ENCODE measurements around the gene SPARC.
A peak's percentile ranks its signal among the peaks of the same experiment; 100 is the strongest.
"Not testable (repeated sequence)": the region's sequence is repeated elsewhere in the genome, so short reads cannot be mapped to it uniquely, and the experiment has no call there.

The SPARC gene

DNA sequence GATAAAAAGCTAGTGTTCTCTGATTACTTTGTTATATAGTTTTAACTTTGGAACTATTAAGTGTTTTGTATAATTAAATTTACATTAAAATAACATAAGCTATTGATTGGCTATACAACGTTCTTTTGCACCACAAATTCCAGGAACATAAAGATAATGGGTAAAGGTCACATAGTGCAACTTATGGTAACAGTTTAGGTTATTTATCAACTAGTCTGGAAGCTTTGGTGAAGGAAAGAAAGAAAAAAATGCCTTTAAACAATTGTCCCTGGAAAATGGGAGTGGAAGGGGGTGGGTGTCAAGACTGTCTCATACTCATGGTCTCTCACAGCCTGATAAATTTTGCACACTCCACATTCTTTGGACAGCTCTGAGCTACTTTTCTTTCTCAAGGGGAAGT, 17.1 kb upstream of the SPARC start:
- Histone ChIP-seq H3K4me2 (ENCODE audit: low read length) (no peak overlapping the region), H3K79me2 (no peaks in the 10 kb centered on the region), H3K4me3 (ENCODE audit: low read depth, low read length) (no peak overlapping the region), H3K27ac (peak overlapping the region; percentile 64), H3K4me1 (peaks cover 31% of the 10 kb centered on the region), H3K36me3 (ENCODE audit: control insufficient read depth, insufficient read depth, low read length) (no peaks in the 10 kb centered on the region), H3K9ac (no peak overlapping the region), H3K9me3 (ENCODE audit: control insufficient read depth, low read length) (no peaks in the 10 kb centered on the region), H3K27me3 (ENCODE audit: control insufficient read depth, insufficient read depth, low read length) (no peaks in the 10 kb centered on the region), H2AFZ (no peak overlapping the region)
- TF ChIP-seq, protein P1, sequence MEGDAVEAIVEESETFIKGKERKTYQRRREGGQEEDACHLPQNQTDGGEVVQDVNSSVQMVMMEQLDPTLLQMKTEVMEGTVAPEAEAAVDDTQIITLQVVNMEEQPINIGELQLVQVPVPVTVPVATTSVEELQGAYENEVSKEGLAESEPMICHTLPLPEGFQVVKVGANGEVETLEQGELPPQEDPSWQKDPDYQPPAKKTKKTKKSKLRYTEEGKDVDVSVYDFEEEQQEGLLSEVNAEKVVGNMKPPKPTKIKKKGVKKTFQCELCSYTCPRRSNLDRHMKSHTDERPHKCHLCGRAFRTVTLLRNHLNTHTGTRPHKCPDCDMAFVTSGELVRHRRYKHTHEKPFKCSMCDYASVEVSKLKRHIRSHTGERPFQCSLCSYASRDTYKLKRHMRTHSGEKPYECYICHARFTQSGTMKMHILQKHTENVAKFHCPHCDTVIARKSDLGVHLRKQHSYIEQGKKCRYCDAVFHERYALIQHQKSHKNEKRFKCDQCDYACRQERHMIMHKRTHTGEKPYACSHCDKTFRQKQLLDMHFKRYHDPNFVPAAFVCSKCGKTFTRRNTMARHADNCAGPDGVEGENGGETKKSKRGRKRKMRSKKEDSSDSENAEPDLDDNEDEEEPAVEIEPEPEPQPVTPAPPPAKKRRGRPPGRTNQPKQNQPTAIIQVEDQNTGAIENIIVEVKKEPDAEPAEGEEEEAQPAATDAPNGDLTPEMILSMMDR (IDR thresholded peaks at IDR 0.05), result no peak

DNA sequence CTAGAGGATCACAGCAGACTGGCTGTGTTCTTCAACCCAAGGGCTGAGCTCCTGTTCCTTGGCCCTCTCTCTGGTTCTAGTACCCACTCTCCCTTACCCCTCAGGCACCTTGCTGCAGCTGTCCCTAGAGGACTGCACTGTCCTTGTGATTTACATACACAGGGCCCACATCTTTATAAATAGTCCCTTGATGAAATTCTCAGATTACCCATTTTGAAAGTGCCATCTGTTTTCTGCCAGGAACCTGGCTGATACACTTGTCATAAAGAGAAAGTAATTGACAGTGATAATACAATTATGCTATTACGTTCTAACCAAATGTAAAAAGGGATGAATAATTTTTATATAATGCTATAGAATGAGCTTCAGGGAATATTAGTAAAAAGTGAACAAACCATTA, 16.5 kb upstream of the SPARC start:
- H3K36me3 ChIP-seq (ENCODE audit: control insufficient read depth, insufficient read depth, low read length), result no peaks in the 10 kb centered on the region
- H3K4me2 ChIP-seq (ENCODE audit: low read length), result no peak overlapping the region
- H3K79me2 ChIP-seq, result no peaks in the 10 kb centered on the region
- peak overlapping the region; percentile 64 for H3K27ac ChIP-seq
- H3K9me3 ChIP-seq (ENCODE audit: control insufficient read depth, low read length), result no peaks in the 10 kb centered on the region
- no peak overlapping the region for H3K4me3 ChIP-seq (ENCODE audit: low read depth, low read length)
- no peaks in the 10 kb centered on the region for H3K27me3 ChIP-seq (ENCODE audit: control insufficient read depth, insufficient read depth, low read length)
- peak overlapping the region; percentile 68 for H2AFZ ChIP-seq
- H3K4me1 ChIP-seq, result peaks cover 33% of the 10 kb centered on the region
- no peak overlapping the region for H3K9ac ChIP-seq
- TF ChIP-seq, protein P1 (IDR thresholded peaks at IDR 0.05), result no peak

DNA sequence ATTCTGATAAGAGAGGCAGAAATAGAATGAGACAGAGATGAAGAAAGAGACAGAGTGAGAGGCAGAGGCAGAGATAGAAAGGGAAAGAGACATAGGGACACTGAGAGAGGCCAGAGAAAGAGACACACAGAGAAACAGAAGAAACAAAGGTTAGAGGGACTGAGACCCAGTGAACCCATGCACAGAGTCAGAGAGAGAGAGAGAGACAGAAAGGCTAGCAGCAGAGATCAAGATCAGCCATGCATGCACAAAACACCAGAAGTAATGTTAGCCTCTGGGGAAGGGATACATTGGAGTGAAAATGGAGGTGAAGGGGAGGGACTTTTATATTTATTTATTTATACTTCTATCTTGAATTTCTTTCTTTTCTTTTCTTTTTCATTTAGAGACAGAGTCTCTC, 14.1 kb upstream of the SPARC start:
- H3K36me3 ChIP-seq (ENCODE audit: control insufficient read depth, insufficient read depth, low read length), result no peaks in the 10 kb centered on the region
- H3K9me3 ChIP-seq (ENCODE audit: control insufficient read depth, low read length), result no peaks in the 10 kb centered on the region
- peaks cover 33% of the 10 kb centered on the region for H3K4me1 ChIP-seq
- TF ChIP-seq, protein P1 (IDR thresholded peaks at IDR 0.05), result no peak
- no peak overlapping the region for H3K4me3 ChIP-seq (ENCODE audit: low read depth, low read length)
- H3K9ac ChIP-seq, result no peak overlapping the region
- H2AFZ ChIP-seq, result peak overlapping the region; percentile 41
- H3K27ac ChIP-seq, result peak overlapping the region; percentile 33
- no peak overlapping the region for H3K4me2 ChIP-seq (ENCODE audit: low read length)
- no peaks in the 10 kb centered on the region for H3K27me3 ChIP-seq (ENCODE audit: control insufficient read depth, insufficient read depth, low read length)
- no peaks in the 10 kb centered on the region for H3K79me2 ChIP-seq

DNA sequence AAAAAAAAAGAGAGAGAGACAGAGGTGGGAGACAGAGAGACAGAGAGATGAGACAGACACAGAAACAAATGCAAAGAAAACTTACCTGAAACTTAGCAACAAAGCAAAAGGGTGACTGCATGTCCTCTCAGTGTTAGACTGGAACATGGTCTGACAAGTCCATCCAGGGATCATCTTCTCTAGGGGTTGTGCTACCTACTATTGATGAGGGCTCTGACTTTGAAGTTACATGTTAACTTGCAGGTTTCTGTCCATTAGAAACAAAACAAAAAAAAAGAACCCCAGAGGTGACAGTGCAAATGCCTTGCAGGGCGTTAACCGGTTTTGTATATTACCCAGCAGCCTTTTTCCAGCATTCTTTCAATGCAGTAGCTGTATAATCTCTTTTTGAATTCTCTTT, 13.6 kb upstream of the SPARC start:
- no peak overlapping the region for H3K4me2 ChIP-seq (ENCODE audit: low read length)
- TF ChIP-seq, protein P1 (IDR thresholded peaks at IDR 0.05), result no peak
- peak overlapping the region; percentile 41 for H2AFZ ChIP-seq
- no peak overlapping the region for H3K4me3 ChIP-seq (ENCODE audit: low read depth, low read length)
- H3K4me1 ChIP-seq, result peaks cover 33% of the 10 kb centered on the region
- H3K9ac ChIP-seq, result no peak overlapping the region
- no peaks in the 10 kb centered on the region for H3K27me3 ChIP-seq (ENCODE audit: control insufficient read depth, insufficient read depth, low read length)
- no peaks in the 10 kb centered on the region for H3K79me2 ChIP-seq
- H3K36me3 ChIP-seq (ENCODE audit: control insufficient read depth, insufficient read depth, low read length), result no peaks in the 10 kb centered on the region
- H3K9me3 ChIP-seq (ENCODE audit: control insufficient read depth, low read length), result no peaks in the 10 kb centered on the region
- H3K27ac ChIP-seq, result peak overlapping the region; percentile 33

DNA sequence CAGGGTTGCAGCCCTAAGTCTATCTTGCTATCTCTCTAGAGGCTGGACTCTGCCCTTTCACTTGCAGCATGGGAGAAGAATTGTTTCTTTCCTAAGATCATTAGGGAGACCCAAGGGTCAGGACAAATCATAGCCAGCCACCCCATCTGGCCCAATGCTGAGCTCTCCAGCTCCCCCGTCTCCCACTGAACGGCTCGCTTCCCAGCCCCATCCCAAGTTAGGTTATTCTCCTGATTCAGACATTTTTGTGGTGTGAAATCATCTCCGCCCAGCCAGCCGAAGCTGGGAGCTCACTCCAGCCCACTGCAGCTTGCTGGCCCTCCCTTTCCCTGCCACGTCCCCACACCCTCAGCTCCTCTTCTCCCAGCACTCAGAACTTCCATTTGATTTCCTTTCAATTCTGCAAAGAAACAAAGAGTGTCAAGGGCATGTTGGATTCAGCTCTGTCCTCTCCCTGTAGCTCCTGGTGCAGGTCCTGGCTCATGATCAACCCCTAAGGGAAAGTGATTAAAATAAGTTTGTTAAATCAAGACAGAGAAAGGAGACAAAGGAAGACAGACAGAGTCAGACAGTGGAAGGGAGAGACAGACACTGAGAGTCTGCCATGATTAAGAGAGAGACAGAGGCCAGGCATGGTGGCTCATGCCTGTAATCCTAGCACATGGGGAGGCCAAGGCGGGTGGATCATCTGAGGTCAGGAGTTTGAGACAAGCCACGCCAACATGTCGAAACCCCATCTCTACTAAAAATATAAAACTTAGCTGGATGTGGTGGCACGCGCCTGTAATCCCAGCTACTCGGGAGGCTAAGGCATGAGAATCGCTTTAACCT, 12.6 kb upstream of the SPARC start:
- Histone ChIP-seq H3K36me3 (ENCODE audit: control insufficient read depth, insufficient read depth, low read length) (no peaks in the 10 kb centered on the region), H3K4me3 (ENCODE audit: low read depth, low read length) (no peak overlapping the region), H3K4me1 (peaks cover 33% of the 10 kb centered on the region), H3K9ac (no peak overlapping the region), H2AFZ (peak overlapping the region; percentile 76), H3K27me3 (ENCODE audit: control insufficient read depth, insufficient read depth, low read length) (no peaks in the 10 kb centered on the region), H3K9me3 (ENCODE audit: control insufficient read depth, low read length) (no peaks in the 10 kb centered on the region), H3K27ac (peak overlapping the region; percentile 89), H3K79me2 (no peaks in the 10 kb centered on the region), H3K4me2 (ENCODE audit: low read length) (peak overlapping the region; percentile 64)
- TF ChIP-seq, protein P1 (IDR thresholded peaks at IDR 0.05), result no peak

DNA sequence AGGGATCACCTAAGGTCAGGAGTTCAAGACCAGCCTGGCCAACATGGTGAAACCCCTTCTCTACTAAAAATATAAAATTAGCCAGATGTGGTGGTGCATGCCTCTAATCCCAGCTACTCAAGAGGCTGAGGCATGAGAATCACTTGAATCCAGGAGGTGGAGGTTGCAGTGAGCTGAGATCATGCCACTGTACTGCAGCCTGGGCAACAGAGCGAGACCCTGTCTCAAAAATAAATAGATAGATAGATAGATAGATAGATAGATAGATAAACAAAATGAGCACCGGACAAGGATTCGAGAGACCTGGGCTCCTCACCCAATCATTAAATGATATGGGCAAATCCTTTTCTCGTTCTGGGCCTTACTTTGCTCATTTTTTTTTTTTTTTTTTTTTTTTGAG, 11.4 kb upstream of the SPARC start:
- H3K27ac ChIP-seq, result not testable (repeated sequence)

More for the DNA sequence above, 11.4 kb upstream of the SPARC start:
- H3K79me2 ChIP-seq; H3K4me2 ChIP-seq (ENCODE audit: low read length); H3K9me3 ChIP-seq (ENCODE audit: control insufficient read depth, low read length); H3K9ac ChIP-seq; H2AFZ ChIP-seq; H3K36me3 ChIP-seq (ENCODE audit: control insufficient read depth, insufficient read depth, low read length); H3K4me3 ChIP-seq (ENCODE audit: low read depth, low read length); H3K27me3 ChIP-seq (ENCODE audit: control insufficient read depth, insufficient read depth, low read length): not testable (repeated sequence)
- H3K4me1 ChIP-seq, result peaks cover 25% of the 10 kb centered on the region

Measured in parathyroid adenoma (tissue), 2 donors.